RCC 7860 (cell line): Measurements from ENCODE around the gene MYL7.
"Not testable (repeated sequence)": the region's sequence is repeated elsewhere in the genome, so short reads cannot be mapped to it uniquely, and the experiment has no call there.

Experiments used
- DNase-seq: peaks from one replicate; pipeline ENCODE4 v3.0.0-alpha.2; 2015; ENCODE audit warnings: low spot score
- FAIRE-seq: peaks from 2 replicates; lab custom pipeline; 2012; peaks lifted over from hg19 to GRCh38; lab: Jason Lieb, UNC

The MYL7 gene

DNA sequence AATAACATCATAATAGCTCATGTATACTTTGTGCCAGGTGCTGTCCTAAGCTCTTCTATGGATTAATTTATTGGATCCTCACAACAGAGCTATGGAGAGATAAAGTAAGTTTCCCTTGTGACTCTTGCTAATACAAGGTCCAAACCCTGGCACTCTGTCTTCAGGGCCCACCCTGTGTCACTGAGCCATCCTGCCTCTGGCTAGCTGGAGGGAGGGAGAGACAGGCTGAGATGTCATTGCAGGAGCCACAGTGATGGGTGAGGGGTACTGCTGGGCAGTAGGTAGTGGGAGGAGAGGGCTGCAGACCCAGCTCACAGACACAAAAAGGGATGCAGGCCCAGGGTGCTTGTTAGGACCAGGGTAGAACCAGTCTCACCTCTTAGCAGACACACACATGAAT lies 31.2 kb upstream of the MYL7 start:
- DNase-seq = no peak
- FAIRE-seq = no peak

GRCh38 chr7:44171901-44172300 lies 30.8 kb upstream of the MYL7 start:
- not testable (repeated sequence) for DNase-seq, FAIRE-seq

GRCh38 chr7:44167920-44168319 lies 26.8 kb upstream of the MYL7 start:
- FAIRE-seq (no peak), DNase-seq (no peak)

GRCh38 chr7:44163591-44163990 lies 22.5 kb upstream of the MYL7 start:
- FAIRE-seq (peak; percentile 88), DNase-seq (peak; percentile 80)

GRCh38 chr7:44162785-44163395 lies 21.8 kb upstream of the MYL7 start:
- FAIRE-seq = no peak

DNA sequence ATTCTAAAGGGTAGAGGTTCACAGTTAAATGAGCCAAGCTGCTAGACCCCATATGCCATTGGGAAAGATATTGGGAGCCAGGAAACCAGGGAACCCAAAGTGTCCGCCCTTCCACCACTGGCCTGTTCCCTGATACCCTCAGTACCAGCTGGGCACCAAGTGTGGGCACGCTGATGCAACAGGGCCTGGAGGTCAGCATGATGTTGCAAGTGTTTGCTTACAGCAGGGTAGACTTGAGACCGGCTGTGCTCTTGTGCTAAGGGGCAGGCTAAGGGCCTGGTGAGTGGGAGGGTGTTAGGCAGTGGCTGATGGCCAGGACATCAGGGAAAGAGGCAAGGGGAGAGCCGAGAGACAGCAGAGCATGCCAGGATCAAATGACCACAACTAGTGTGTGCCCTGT lies 21.0 kb upstream of the MYL7 start:
- FAIRE-seq = no peak
- DNase-seq = no peak

More at GRCh38 chr7:44162785-44163395, 21.8 kb upstream of the MYL7 start:
- no peak for DNase-seq

DNA sequence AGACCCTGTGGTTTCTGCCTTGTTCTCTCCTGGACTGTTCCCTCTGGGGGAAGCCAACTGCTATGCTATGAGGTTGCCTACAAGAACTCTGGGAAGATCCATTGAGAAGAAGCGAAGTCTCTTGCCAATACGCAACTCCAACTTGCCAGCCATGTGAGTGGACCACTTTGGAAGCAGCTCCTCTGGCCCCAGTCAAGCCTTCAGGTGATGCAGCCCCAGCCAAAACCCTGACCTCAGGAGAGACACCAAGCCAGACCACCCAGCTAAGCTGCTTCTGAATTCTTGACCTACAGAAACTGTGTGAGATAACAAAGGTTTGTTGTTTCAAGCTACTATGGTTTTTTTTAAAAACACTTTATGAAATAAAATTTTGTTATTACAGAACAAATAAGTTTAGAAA lies 20.2 kb upstream of the MYL7 start:
- no peak for FAIRE-seq
- DNase-seq = no peak

DNA sequence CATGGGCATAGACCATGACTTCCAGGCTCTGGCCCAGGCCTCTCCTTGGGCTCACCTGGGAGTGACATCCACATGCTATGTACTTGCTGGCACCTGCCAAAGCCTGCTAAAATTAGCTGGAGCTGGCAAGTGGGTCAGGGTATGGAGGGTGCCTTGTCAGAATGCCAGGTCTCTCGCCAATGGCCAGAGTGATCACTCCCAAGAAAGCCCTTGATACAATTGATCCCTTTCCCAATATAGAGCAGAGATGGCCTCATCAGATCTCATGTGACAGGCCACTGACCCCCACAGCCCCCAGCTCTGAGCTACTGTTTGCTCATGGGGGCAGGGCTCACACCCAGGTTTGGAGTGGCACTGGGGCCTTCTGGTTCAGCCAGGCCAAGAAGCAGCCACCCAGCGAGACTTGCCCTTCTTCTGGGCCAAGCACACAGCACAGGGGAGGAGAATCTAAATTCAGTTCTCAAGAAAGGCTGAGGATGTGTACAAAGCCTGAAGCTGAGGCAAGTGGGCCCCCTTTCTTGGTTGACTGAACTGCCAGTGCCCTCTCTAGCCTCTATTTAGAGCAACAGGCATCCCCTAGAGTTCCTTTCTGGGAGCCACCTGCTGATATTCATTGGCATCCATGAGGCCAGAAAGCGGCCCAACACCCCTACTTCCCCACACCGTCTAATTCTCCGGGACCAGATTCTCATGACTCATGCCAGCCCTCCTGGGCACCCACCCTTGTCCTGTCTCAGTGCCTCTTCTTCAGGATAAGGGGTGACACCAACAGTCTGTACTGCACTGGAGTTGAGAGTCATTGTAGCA lies 18.9 kb upstream of the MYL7 start:
- FAIRE-seq = no peak
- DNase-seq = no peak

DNA sequence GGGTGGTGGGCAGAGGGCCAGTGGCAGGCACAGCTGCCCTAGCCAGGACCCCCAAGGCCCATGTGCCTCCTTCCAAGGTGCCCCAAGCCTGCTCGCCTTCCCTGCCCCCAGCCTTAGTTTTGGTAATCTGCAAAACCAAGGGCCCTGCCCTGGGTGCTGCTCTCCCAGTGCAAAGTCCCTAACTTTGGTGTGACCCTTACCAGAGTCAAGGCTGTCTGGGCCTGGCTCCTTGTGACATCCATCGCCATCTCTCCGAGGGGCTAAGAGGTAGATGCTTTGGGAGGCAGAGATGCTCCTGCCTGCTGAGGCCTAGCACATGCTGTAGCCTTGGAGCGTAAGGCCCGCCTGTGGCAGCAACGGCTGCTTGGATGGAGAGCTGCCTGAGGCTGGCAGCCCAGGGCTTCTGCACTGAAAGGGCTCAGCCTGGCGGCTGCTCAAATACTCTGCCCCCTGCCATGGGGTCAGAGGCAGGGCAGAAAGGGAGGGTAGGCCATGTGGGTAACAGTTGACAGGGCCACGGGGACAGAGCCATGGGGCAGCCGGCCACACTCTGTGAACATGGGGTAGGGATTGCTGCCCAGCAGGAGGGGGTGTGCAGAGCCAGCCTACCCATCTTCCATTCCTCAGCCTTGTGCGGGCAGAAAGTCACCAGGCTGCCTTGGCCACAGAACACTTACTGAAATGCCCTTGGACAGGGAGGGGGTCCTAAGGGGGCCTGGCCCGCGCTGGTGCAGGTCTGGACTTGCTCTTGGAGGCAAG lies 17.9 kb upstream of the MYL7 start:
- no peak for DNase-seq
- no peak for FAIRE-seq

DNA sequence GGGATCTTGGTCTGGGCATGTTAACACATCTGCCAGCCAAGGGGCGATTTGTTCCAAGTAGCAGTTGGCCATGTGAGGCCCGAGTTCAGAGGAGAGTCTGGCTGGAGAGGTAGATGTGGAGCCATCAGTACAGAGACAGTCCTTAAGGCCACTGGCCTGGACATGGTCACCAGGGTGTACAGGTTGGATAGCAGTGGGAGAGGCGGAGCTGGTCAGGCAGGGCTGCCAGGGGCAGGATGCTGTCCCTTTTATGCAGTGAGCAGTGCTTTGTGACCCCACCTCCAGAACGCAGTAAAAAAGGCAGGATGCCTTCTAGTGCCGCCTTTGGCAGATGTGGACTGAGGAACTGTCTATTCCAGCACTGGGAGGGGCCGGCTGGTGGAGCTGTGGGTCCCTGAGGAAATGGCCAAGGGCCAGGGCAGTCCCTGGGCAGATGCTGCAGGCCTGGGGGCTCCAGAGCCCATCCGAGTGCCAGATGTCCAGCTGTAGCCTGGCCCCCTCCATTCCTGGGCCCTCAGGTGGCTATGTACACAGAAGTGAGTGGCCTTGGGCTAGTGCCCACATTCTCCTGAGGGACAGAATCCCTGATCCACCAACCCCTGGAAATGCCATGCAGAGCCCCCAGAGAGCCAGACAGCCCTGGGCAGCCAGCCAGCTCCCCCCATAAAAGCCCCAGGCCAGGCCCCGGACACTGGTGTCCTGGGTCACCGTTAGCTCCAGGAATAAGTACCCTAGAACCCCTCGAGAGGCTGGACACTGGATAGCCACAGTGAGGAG lies 17.2 kb upstream of the MYL7 start:
- FAIRE-seq (no peak), DNase-seq (no peak)

- FAIRE-seq = no peak
- DNase-seq = no peak
Measured at GRCh38 chr7:44157116-44158080, 16.3 kb upstream of the MYL7 start.

DNA sequence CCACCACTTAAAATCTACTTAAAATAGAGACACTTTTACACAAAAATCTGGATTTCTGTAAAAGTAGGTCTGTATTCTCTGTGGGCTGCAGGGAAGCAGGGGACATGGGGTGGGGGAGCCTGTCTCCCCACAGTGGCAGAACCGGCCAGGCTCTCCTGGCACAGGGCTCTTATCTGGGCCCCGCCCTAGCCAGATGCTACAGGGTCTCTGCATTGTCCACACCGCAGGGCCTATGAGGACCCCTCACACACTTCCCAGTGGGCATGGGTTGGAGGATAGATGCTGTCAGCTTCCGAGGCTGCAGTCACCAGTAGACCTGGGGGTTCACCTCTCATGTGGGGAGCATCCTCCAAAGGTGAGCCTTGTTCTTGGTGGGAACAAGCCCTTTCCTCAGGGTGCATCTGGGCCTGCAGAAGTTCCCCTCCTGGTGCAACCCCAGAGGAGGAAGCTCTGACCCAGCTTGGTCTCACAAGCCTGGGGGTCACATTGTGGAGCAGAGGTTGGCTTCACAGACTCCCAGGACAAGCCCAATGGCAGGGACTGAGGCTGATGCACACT lies 15.4 kb upstream of the MYL7 start:
- DNase-seq (no peak), FAIRE-seq (no peak)

DNA sequence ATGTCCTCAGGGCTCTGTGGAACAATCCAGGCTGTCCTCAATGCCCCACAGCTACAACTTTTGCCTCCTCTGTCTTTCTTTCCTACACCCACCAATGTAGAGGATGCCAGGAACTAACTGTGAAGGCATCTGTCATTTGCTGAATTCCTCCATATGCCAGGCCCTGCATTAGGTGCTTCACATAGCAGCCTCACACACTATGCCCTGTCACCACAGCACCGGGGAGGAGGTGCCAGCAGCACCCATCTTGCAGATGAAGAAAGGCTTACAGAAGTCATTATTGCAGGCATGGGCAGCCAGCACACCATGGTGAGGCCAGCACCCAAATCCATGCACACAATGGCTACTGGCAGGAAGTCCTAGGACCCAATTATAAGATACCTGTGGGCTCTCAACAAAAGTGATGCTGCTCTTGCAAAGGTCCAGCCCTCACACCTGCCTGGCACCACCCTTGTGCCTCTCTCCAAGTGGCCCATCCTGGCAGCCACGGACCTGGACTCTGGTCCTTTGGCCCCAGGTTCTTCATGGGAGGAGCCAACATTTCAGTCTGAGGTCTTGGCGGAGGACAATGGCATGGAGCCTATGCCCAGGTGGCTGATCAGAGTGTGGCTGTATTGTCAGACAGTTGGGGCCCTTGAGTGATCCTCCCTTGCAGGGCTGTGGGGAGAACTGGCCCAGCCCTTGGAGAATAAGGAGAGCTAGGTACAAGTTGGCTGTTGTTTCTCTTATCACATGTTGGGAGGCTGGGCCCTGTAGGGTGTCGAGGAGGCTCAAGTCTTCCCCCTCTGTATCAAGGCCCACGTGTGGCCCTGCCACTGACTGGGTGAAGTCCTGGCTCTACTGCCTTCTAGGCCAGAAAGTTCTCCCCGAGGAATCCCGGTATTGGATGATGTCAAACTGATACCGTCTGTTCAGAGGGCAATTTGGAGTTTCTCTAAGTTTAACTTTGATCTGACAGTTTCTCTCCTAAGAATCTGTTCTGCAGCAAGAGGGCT lies 14.4 kb upstream of the MYL7 start:
- FAIRE-seq (no peak), DNase-seq (no peak)

- FAIRE-seq = no peak
Measured at GRCh38 chr7:44154703-44155102, 13.6 kb upstream of the MYL7 start.

DNA sequence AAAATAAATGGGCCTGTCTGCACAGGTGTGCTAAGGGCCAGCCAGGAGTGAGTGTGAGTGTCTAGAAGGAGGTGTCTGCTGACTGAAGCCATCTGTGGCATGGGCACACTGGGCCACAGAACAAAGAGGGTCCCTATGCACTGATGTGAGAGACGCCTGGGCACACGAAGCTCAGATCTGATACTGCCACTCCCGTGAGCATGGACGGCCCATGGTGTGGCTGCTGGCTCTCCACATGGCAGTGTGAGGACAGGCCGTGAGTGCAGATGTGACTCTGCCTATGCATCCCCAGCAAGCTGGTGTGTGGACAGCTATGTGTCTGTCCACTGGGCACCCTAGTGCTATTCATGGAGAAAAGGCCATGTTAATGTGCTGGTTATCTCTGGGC lies 12.8 kb upstream of the MYL7 start:
- FAIRE-seq = no peak
- no peak for DNase-seq

More at GRCh38 chr7:44154703-44155102, 13.6 kb upstream of the MYL7 start:
- DNase-seq = no peak

DNA sequence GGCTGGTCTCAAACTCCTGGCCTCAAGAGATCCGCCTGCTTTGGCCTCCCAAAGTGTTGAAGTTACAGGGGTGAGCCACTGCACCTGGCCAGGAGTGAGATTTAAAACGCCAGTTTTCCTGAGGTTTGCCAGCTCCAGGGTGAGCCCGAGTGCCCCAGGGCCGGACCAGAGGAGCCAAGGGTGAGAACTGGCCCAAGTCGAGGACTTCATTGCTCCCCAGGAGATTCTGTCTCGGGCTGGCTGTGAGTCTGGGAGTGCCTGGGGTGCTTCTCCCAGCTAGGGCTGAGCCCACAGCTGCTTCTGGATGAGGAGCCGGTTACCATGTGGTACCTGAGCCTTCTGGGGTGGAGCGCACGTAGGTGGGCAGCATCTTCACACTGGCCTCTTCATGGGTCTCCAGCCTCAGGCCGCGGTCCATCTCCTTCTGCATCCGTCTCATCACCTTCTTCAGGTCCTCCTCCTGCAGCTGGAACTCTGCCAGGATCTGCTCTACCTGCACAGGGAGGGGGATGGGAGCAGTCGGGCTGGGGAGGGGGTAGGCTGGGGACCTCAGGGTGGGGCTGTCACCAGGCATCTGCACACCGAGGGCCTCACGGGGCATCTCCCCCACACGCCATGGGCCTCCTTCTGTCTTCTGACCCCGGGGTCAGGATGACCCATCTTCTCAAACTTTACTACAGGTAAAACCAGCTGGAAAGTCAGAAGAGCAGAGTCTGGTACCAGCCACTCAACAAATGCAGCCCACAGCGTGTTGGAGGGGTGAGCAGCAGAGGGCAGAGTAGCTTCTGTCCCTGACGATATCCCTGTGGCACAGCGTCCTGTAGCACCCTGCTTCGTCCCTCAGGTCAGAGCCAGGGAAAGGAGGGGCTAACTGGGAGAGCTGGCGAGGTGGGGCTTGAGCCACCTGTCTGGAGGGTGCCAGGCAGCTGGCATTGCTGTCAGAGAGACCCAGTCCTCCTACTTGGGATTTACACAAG lies 12.1 kb upstream of the MYL7 start:
- FAIRE-seq (no peak), DNase-seq (no peak)

DNA sequence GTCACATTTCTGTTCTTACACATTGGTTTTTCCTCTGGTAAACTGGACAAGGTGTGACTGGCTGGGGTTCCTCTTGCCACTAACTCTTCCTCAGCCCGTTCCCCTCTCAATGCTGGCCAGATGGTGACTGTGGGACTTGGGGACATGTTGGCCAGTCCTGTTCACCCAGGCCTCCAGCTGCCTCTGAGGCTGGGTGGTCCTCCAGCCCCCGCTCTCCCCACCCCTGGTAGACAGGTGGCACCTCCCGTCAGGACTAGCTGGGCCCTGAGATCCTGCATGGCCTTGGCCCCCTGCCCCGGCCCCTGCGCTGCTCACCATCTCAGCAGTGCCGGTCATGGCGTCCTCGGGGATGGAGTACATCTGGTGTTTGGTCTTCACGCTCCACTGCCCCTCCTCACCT lies 10.8 kb upstream of the MYL7 start:
- FAIRE-seq (no peak), DNase-seq (no peak)
